ENCODE measurements around the gene STN1. TPM values are rescaled to one million over a fixed set of nuclear protein-coding genes. Genes with fewer than 3 reads are reported as not detected.

STN1 gene
- total RNA-seq, 1 experiment from 2014 or later: 74.7 TPM

GRCh38 chr10:103926722-103927319 lies 8.8 kb upstream of the STN1 start:
- Histone ChIP-seq H3K9me3 (ENCODE audit: control insufficient read depth in 1 of 2, insufficient read depth in 1 of 2, low read depth in 1 of 2, low read length in 2 of 2) (no peaks in the 10 kb centered on the region), H3K9me2 (ENCODE audit: insufficient read depth) (no peaks in the 10 kb centered on the region), H2AFZ (ENCODE audit: low read depth, low read length, poor library complexity, severe bottlenecking) (peak overlapping the region; percentile 14), H3K4me1 (ENCODE audit: control insufficient read depth in 1 of 2, insufficient read depth in 2 of 2, low read length in 2 of 2) (peaks cover 2 to 22% of the 10 kb centered on the region in 2 experiments; a peak in 3 of 4 replicates), H3K4me3 (replicated peaks in 1 of 2; ENCODE audit: low read depth in 1 of 2, low read length in 2 of 2) (no peak overlapping the region), H3K79me2 (ENCODE audit: insufficient read depth, low read length) (no peaks in the 10 kb centered on the region), H3K4me2 (ENCODE audit: low read length) (no peak overlapping the region), H3K36me3 (ENCODE audit: control insufficient read depth in 1 of 2, insufficient read depth in 2 of 2, low read length in 2 of 2) (no peaks in the 10 kb centered on the region), H3K27me3 (ENCODE audit: insufficient read depth, low read length) (no peaks in the 10 kb centered on the region), H3K9ac (ENCODE audit: low read length) (no peak overlapping the region), H4K20me1 (ENCODE audit: insufficient read depth) (no peaks in the 10 kb centered on the region), H3K27ac (ENCODE audit: low read depth, low read length) (no peak overlapping the region)
- TF ChIP-seq REST (IDR thresholded peaks at IDR 0.05; ENCODE audit: low read depth) (no peak), CBX3 (IDR thresholded peaks at IDR 0.05; ENCODE audit: low read depth) (no peak), ELF1 (IDR thresholded peaks at IDR 0.05; ENCODE audit: borderline replicate concordance, low read depth) (no peak), RAD21 (IDR thresholded peaks at IDR 0.05; ENCODE audit: low read depth) (0 out of 2 replicates have a peak, but pooled peaks have one; percentile 2), EZH2phosphoT487 (IDR thresholded peaks at IDR 0.05; ENCODE audit: borderline replicate concordance) (no peak), CTCF (IDR thresholded peaks at IDR 0.05 in 2 of 3, conservative IDR thresholded peaks at IDR 0.05 in 1 of 3; ENCODE audit: borderline replicate concordance in 1 of 3, insufficient read depth in 1 of 3, low read depth in 2 of 3, low read length in 2 of 3) (peak in 2 of 3 experiments; percentile 52 to 55; a peak in 4 of 6 replicates), CEBPB (IDR thresholded peaks at IDR 0.05; ENCODE audit: low read depth) (no peak), EGR1 (IDR thresholded peaks at IDR 0.05; ENCODE audit: low read depth) (no peak), FOSL1 (IDR thresholded peaks at IDR 0.05; ENCODE audit: low read depth) (no peak), SIN3A (IDR thresholded peaks at IDR 0.05; ENCODE audit: low read depth) (no peak), TCF7L2 (IDR thresholded peaks at IDR 0.05; ENCODE audit: borderline replicate concordance, extremely low read depth, insufficient read depth, insufficient read length) (no peak), POLR2AphosphoS5 (IDR thresholded peaks at IDR 0.05; ENCODE audit: low read depth, low read length) (no peak), ZNF274 (IDR thresholded peaks at IDR 0.05; ENCODE audit: low read depth, low read length) (no peak)
- intact Hi-C loops (cut with micrococcal nuclease): no loop called here
- RAD21 ChIA-PET (ENCODE audit: low non-redundant PET in 1 of 2, low total read pairs in 2 of 2, uncharacterized antibody in 2 of 2, unreplicated experiment in 2 of 2): no interaction called here
- DNase-seq (ENCODE audit: low read depth, low spot score) (no peak), ATAC-seq (peak; percentile 53; the same call in 1 of the 2 replicates)
- no TSS peak for BruUV-seq (replicated peaks)
- CTCF ChIA-PET: no interaction called here
- POLR2A ChIA-PET: interaction anchor here (0.7 to 1.1 kb wide), 2 partner anchors 9 to 10 kb away, joined by 4 read pairs; no protein-coding TSS in a partner anchor
